Progenitor cell of endocrine pancreas (in vitro differentiated cells): ENCODE data around the gene PSMB5. TPM values are rescaled to one million over a fixed set of nuclear protein-coding genes. Genes with fewer than 3 reads are reported as not detected.

ENCODE experiments used
- DNase-seq: peaks from one replicate; pipeline ENCODE4 v3.0.0; 2021; ENCODE audit warnings: low spot score; ENCODE audit not compliant: unreplicated experiment
- H3K27ac Mint-ChIP-seq: 2 replicates; pipeline ENCODE4 v1.8.0; 2021; ENCODE audit warnings: mild to moderate bottlenecking, moderate library complexity, mixed read lengths
- H3K27me3 Mint-ChIP-seq: 2 replicates; pipeline ENCODE4 v1.8.0; 2021; ENCODE audit warnings: mixed read lengths
- H3K36me3 Mint-ChIP-seq: 2 replicates; pipeline ENCODE4 v1.8.0; 2022; ENCODE audit warnings: mixed read lengths; ENCODE audit not compliant: insufficient read depth
- H3K4me1 Mint-ChIP-seq: 2 replicates; pipeline ENCODE4 v1.8.0; 2021; ENCODE audit warnings: low read depth, mixed read lengths
- H3K4me3 Mint-ChIP-seq: 2 replicates; pipeline ENCODE4 v1.8.0; 2021; ENCODE audit warnings: low read depth, mild to moderate bottlenecking, moderate library complexity, mixed read lengths
- H3K9me3 Mint-ChIP-seq: 2 replicates; pipeline ENCODE4 v1.8.0; 2021; ENCODE audit warnings: low read depth, mixed read lengths
- total RNA-seq: library from RNA; stranded (reverse); gene quantifications from 2 replicates; pipeline ENCODE4 v1.2.1, GENCODE V29; 2021
- TF ChIP-seq, protein P1 (sequence below): fragments of 200-600 bp; sonication (generic); IDR thresholded peaks from one replicate; pipeline ENCODE4 v1.5.0; 2021; ENCODE audit warnings: antibody characterized with exemption, mild to moderate bottlenecking; ENCODE audit not compliant: unreplicated experiment

PSMB5 gene
- total RNA-seq, 1 donor from 2014 or later: 156 TPM

DNA sequence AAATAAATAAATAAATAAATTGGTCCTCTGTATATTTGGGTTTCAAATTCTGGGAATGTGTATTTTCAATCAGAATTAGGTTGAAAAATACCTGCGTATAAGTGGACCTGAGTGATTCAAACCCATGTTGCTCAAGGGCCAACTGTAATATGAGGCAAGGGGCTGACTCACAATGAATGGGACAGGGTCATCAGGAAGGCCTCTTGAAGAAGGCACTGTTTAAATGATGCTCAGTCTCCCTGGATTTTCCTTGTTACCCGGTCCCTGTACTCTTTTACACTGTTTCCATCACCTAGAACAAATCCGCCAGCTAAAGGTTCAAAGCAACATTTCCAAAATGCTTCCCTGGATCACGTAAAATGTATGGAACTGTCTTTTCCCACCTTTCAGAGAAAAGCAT is 3.8 kb downstream of the PSMB5 start:
- Mint-ChIP-seq H3K27ac (no peak overlapping the region), H3K27me3 (no peaks in the 10 kb centered on the region), H3K9me3 (no peaks in the 10 kb centered on the region), H3K4me1 (peaks cover 11% of the 10 kb centered on the region), H3K36me3 (peaks cover 26% of the 10 kb centered on the region), H3K4me3 (no peak overlapping the region)
- no peak for DNase-seq
- TF ChIP-seq, protein P1, sequence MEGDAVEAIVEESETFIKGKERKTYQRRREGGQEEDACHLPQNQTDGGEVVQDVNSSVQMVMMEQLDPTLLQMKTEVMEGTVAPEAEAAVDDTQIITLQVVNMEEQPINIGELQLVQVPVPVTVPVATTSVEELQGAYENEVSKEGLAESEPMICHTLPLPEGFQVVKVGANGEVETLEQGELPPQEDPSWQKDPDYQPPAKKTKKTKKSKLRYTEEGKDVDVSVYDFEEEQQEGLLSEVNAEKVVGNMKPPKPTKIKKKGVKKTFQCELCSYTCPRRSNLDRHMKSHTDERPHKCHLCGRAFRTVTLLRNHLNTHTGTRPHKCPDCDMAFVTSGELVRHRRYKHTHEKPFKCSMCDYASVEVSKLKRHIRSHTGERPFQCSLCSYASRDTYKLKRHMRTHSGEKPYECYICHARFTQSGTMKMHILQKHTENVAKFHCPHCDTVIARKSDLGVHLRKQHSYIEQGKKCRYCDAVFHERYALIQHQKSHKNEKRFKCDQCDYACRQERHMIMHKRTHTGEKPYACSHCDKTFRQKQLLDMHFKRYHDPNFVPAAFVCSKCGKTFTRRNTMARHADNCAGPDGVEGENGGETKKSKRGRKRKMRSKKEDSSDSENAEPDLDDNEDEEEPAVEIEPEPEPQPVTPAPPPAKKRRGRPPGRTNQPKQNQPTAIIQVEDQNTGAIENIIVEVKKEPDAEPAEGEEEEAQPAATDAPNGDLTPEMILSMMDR: no peak

DNA sequence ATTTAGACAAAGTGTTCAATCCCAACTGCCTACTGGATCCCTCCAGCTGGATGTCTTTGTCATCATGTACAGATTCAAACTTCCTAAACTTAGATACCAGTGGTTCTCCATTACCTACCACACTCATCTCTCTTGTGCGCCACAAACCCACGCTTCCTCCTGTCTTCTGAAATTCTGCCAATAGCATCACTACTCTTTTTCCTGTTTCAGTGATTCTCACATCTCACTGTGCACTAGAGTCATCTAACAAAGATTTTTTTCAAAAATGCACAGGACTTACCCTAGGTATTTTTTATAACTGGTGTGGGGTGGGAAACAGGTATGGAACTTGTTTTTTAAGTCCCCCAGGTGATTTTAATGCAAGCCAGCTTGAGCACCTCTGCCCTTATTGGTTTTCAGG is 5.9 kb downstream of the PSMB5 start:
- Mint-ChIP-seq H3K27ac (peak overlapping the region; percentile 6), H3K27me3 (no peaks in the 10 kb centered on the region), H3K4me1 (peaks cover 26% of the 10 kb centered on the region)

DNA sequence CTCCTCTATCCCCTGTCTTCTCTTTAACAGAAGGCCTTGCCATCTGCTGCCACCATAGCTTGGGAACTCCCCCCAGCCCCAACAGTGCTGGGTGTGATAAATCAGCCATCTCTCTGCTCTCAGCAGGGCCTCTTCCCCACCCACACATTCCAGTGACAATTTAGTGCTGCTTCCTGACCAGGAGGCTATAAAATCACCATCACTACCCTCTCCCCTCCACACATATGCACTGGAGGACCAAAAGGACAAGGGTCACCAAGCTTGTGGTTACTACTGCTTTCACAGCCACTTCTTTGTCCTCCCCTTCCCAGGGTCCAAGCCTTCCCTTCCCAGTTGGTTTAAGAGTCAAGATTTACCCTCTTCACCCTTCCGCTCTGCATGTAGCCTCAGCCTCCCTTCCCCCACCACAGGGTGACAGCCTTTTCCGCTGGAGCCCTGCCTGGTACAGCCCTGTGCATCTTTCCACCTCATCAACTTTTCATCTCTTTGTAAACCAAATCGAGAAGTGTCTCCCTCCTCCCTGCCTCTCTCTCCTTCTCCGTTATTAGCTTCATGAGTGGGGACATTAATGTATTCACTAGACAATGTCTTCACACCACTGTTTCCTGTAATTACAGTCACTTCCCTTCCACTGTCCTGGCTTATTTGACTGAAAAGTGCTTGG is 9.4 kb downstream of the PSMB5 start:
- Mint-ChIP-seq H3K4me1 (peaks cover 25% of the 10 kb centered on the region), H3K27me3 (no peaks in the 10 kb centered on the region), H3K4me3 (peak overlapping the region; percentile 55), H3K27ac (peak overlapping the region; percentile 72), H3K9me3 (no peaks in the 10 kb centered on the region), H3K36me3 (peaks cover 23% of the 10 kb centered on the region)
- TF ChIP-seq, protein P1: no peak
- DNase-seq: no peak

More for the DNA sequence above, 5.9 kb downstream of the PSMB5 start:
- TF ChIP-seq, protein P1: no peak
- Mint-ChIP-seq H3K36me3 (peaks cover 35% of the 10 kb centered on the region), H3K4me3 (no peak overlapping the region), H3K9me3 (no peaks in the 10 kb centered on the region)
- DNase-seq: no peak

DNA sequence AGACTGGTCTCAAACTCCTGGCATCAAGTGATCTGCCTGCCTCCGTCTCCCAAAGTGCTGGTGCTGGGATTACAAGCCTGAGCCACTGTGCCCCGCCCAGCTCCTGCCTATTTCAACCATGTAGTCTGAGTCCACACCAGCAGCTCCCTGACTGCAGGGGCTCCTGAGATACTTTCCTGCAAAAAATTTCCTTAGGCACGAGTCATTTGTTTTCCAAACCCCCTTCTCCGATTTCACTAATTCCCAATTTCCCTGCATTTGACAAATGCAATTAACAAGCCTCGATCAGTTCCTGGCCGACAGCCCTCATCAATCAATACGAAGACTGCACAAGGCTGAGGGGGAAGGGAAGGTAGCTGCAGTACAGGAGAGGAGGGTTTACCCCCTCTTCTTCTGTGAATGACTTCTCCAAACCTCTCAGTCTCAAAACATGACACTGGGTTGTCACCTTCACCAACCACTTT is 10.1 kb downstream of the PSMB5 start:
- peaks cover 25% of the 10 kb centered on the region for H3K4me1 Mint-ChIP-seq
- H3K9me3 Mint-ChIP-seq: no peaks in the 10 kb centered on the region
- no peak for DNase-seq
- peak overlapping the region; percentile 55 for H3K4me3 Mint-ChIP-seq
- no peaks in the 10 kb centered on the region for H3K27me3 Mint-ChIP-seq
- H3K36me3 Mint-ChIP-seq: peaks cover 23% of the 10 kb centered on the region
- TF ChIP-seq, protein P1: no peak
- peak overlapping the region; percentile 72 for H3K27ac Mint-ChIP-seq

DNA sequence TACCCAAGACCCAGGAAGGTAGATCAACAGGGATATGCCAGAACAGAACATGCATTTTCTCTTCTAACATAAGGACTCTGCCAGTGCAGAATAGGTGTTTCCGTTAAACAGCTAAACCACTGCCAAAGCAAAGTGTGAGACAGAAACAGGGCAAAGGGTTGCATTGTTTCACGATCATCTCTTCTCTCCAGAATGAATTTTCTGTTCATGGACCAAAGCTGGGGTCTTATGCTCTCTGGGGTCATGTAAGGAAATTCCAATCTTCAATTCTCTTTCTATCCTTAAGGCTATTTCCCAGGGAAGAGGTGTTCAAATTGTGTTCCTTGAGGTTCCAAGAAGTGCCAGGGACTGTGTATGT is 10.9 kb downstream of the PSMB5 start:
- Mint-ChIP-seq H3K4me3 (no peak overlapping the region), H3K27me3 (no peaks in the 10 kb centered on the region), H3K4me1 (peaks cover 25% of the 10 kb centered on the region), H3K36me3 (peaks cover 19% of the 10 kb centered on the region), H3K9me3 (no peaks in the 10 kb centered on the region), H3K27ac (peak overlapping the region; percentile 39)
- TF ChIP-seq, protein P1: no peak
- DNase-seq: no peak
